GM23248 (cell line): ENCODE measurements around the gene SLC2A4. TPM values are rescaled to one million over a fixed set of nuclear protein-coding genes. Genes with fewer than 3 reads are reported as not detected.
"Not testable (repeated sequence)": the region's sequence is repeated elsewhere in the genome, so short reads cannot be mapped to it uniquely, and the experiment has no call there.

Source experiments
- DNase-seq: peaks from one replicate; pipeline ENCODE4 v3.0.0-alpha.2; 2015
- H2AFZ ChIP-seq: fragments of 200-600 bp; sonication (generic); 2 replicates; pipeline ENCODE4 v1.6.1; 2016; ENCODE audit warnings: antibody characterized with exemption
- H3F3A ChIP-seq: fragments of 200-600 bp; sonication (generic); 2 replicates; pipeline ENCODE4 v1.6.1; 2016; ENCODE audit warnings: mild to moderate bottlenecking, antibody characterized with exemption, mixed run types; ENCODE audit not compliant: insufficient read depth
- H3K27ac ChIP-seq: fragments of 200-600 bp; sonication (generic); 2 replicates; pipeline ENCODE4 v1.5.1; 2016; ENCODE audit warnings: mild to moderate bottlenecking
- H3K27me3 ChIP-seq: fragments of 200-600 bp; sonication (generic); replicated peaks from 2 replicates; pipeline ENCODE4 v1.6.1; 2016; ENCODE audit warnings: mild to moderate bottlenecking; ENCODE audit not compliant: insufficient read depth
- H3K36me3 ChIP-seq: fragments of 200-600 bp; sonication (generic); 2 replicates; pipeline ENCODE4 v1.6.1; 2016; ENCODE audit warnings: low read depth, mild to moderate bottlenecking
- H3K4me1 ChIP-seq: fragments of 200-600 bp; sonication (generic); 2 replicates; pipeline ENCODE4 v1.6.1; 2016; ENCODE audit warnings: mild to moderate bottlenecking; ENCODE audit not compliant: insufficient read depth
- H3K4me2 ChIP-seq: fragments of 200-600 bp; sonication (generic); one replicate; pipeline ENCODE4 v1.6.1; 2016; ENCODE audit warnings: mild to moderate bottlenecking; ENCODE audit not compliant: unreplicated experiment
- H3K4me3 ChIP-seq: fragments of 200-600 bp; sonication (generic); 2 replicates; pipeline ENCODE4 v1.5.1; 2016; ENCODE audit warnings: mild to moderate bottlenecking
- H3K79me2 ChIP-seq: fragments of 200-600 bp; sonication (generic); 2 replicates; pipeline ENCODE4 v1.6.1; 2016; ENCODE audit warnings: mild to moderate bottlenecking; ENCODE audit not compliant: insufficient read depth
- H3K9ac ChIP-seq: fragments of 200-600 bp; sonication (generic); 2 replicates; pipeline ENCODE4 v1.6.1; 2016; ENCODE audit warnings: mild to moderate bottlenecking
- H3K9me2 ChIP-seq: fragments of 200-600 bp; sonication (generic); 2 replicates; pipeline ENCODE4 v1.6.1; 2016; ENCODE audit warnings: mixed run types, mild to moderate bottlenecking, moderate library complexity; ENCODE audit not compliant: insufficient read depth
- H3K9me3 ChIP-seq: fragments of 200-600 bp; sonication (generic); one replicate; pipeline ENCODE4 v1.6.1; 2017; ENCODE audit warnings: low read depth
- H4K20me1 ChIP-seq: fragments of 200-600 bp; sonication (generic); 2 replicates; pipeline ENCODE4 v1.6.0; 2016; ENCODE audit not compliant: insufficient read depth
- EZH2 ChIP-seq: fragments of 200-600 bp; sonication (generic); IDR thresholded peaks from 2 replicates; pipeline ENCODE4 v1.6.1; 2018; ENCODE audit warnings: antibody characterized with exemption, mild to moderate bottlenecking; ENCODE audit not compliant: insufficient read depth, poor library complexity, severe bottlenecking
- EZH2phosphoT487 ChIP-seq: fragments of 200-600 bp; sonication (generic); IDR thresholded peaks from 2 replicates; pipeline ENCODE4 v1.6.1; 2018; ENCODE audit warnings: antibody characterized with exemption, moderate library complexity, mild to moderate bottlenecking, low read depth; ENCODE audit not compliant: insufficient read depth
- WGBS, 2 experiments: methylation state at CpG; one replicate each; pipeline ENCODE4 v1.1.6; 2015 to 2017; ENCODE audit warnings: low lambda C conversion rate in 2 of 2, low coverage in 1 of 2; ENCODE audit errors: missing lambda C conversion rate in 2 of 2; 5-methylcytosine and 5-hydroxymethylcytosine counted together
- in situ Hi-C: fragments of 300-500 bp; cut with MboI; formaldehyde crosslinking; loops from 2 replicates; pipeline ENCODE4 v1.15.0; 2020
- polyA plus RNA-seq: library from polyadenylated mRNA; unstranded; fragments of >200 nt; fragmentation: Nextera tagmentation; extraction: Ambion mirVana; gene quantifications from 2 replicates; pipeline ENCODE4 v1.2.1, GENCODE V29; 2016
- total RNA-seq: library from RNA; depleted of rRNA; stranded (reverse); fragments of >200 nt; shearing (Covaris generic); gene quantifications from 2 replicates; pipeline ENCODE4 v1.2.3, GENCODE V29; 2014

The SLC2A4 gene
- total and polyA plus RNA-seq, 2 experiments from 2014 or later = 0.08 TPM; not detected in 1

- H2AFZ ChIP-seq = peak within 1 kb of the TSS; percentile 82
- H3K9me2 ChIP-seq = no peaks in the 10 kb centered on the region
- H3K27me3 ChIP-seq = no peaks in the 10 kb centered on the region
- peak within 1 kb of the TSS; percentile 97 for H3K4me3 ChIP-seq
- peaks cover 19% of the 10 kb centered on the region for H3K4me1 ChIP-seq
- H4K20me1 ChIP-seq = no peaks in the 10 kb centered on the region
- 1% methylated on average over 43 to 62 of the region's 62 CpGs for WGBS, 2 experiments
- peaks cover 69% of the 10 kb centered on the region for H3K79me2 ChIP-seq
- H3K27ac ChIP-seq = peak within 1 kb of the TSS; percentile 99
- peaks cover 23% of the 10 kb centered on the region for H3K36me3 ChIP-seq
- peak within 1 kb of the TSS; percentile 100 for H3K4me2 ChIP-seq
- peak within 1 kb of the TSS; percentile 99 for H3K9ac ChIP-seq
- in situ Hi-C loops = no loop called here
- peak; percentile 96 for DNase-seq
- peaks cover 41% of the 10 kb centered on the region for H3F3A ChIP-seq
- TF ChIP-seq EZH2phosphoT487 (no peak), EZH2 (no peak)
- no peaks in the 10 kb centered on the region for H3K9me3 ChIP-seq
These were observed 39.5 kb upstream of the SLC2A4 start, which contains the start of gene GABARAP for GRCh38 chr17:7241783-7242716. GABARAP (minus strand) TSS chr17:7242449; CDS start chr17:7242330, 119 bp downstream.

- Histone ChIP-seq H2AFZ (peak overlapping the region; percentile 82), H3K79me2 (peaks cover 69% of the 10 kb centered on the region), H3K4me1 (peaks cover 19% of the 10 kb centered on the region), H3K36me3 (peaks cover 23% of the 10 kb centered on the region), H3F3A (peaks cover 38% of the 10 kb centered on the region), H3K27me3 (no peaks in the 10 kb centered on the region), H3K9me2 (no peaks in the 10 kb centered on the region), H4K20me1 (no peaks in the 10 kb centered on the region), H3K4me3 (peak overlapping the region; percentile 97), H3K9ac (peak overlapping the region; percentile 99), H3K27ac (peak overlapping the region; percentile 99), H3K4me2 (peak overlapping the region; percentile 100), H3K9me3 (no peaks in the 10 kb centered on the region)
- in situ Hi-C loops = no loop called here
- DNase-seq = peak; percentile 97
- no peak for TF ChIP-seq EZH2
- TF ChIP-seq EZH2phosphoT487 = no peak
- WGBS, 2 experiments = 1 to 2% methylated on average over 37 to 38 of the region's 49 CpGs
These were observed 38.6 kb upstream of the SLC2A4 start for GRCh38 chr17:7242717-7243452.

- Histone ChIP-seq H3K9me2 (no peaks in the 10 kb centered on the region), H4K20me1 (no peaks in the 10 kb centered on the region), H3K27ac (peak overlapping the region; percentile 99), H3K79me2 (peaks cover 74% of the 10 kb centered on the region), H3K4me1 (peaks cover 19% of the 10 kb centered on the region), H3K27me3 (no peaks in the 10 kb centered on the region), H3K4me2 (peak overlapping the region; percentile 100), H3K9ac (peak overlapping the region; percentile 99), H3F3A (peaks cover 38% of the 10 kb centered on the region), H2AFZ (peak overlapping the region; percentile 82), H3K4me3 (peak overlapping the region; percentile 97), H3K36me3 (peaks cover 23% of the 10 kb centered on the region), H3K9me3 (no peaks in the 10 kb centered on the region)
- TF ChIP-seq EZH2phosphoT487 (no peak), EZH2 (no peak)
- no peak for DNase-seq
- in situ Hi-C loops = no loop called here
- 19 to 36% methylated on average over 2 of the region's 2 CpGs for WGBS, 2 experiments
These were observed 38.1 kb upstream of the SLC2A4 start for GRCh38 chr17:7243453-7243729.

GRCh38 chr17:7243838-7244237, 37.7 kb upstream of the SLC2A4 start:
- H3K9me2 ChIP-seq, in situ Hi-C loops, H4K20me1 ChIP-seq, H3K27me3 ChIP-seq, DNase-seq, H3K9me3 ChIP-seq, H3K4me2 ChIP-seq, H2AFZ ChIP-seq, H3K4me3 ChIP-seq: not testable (repeated sequence)
- WGBS, 2 experiments = 59 to 65% methylated on average over 10 of the region's 10 CpGs
- peak overlapping the region; percentile 99 for H3K27ac ChIP-seq
- H3F3A ChIP-seq = peaks cover 38% of the 10 kb centered on the region
- H3K36me3 ChIP-seq = peaks cover 23% of the 10 kb centered on the region
- H3K4me1 ChIP-seq = peaks cover 19% of the 10 kb centered on the region
- H3K79me2 ChIP-seq = peaks cover 75% of the 10 kb centered on the region
- peak overlapping the region; percentile 99; the same call in 1 of the 2 replicates for H3K9ac ChIP-seq
